CD4-positive, alpha-beta T cell treated with Interleukin-6 for 4 hours (primary cell): Measurements from ENCODE around the gene UBE2E2.
"Not testable (repeated sequence)": the region's sequence is repeated elsewhere in the genome, so short reads cannot be mapped to it uniquely, and the experiment has no call there.

Experiments used
- DNase-seq: peaks from one replicate; pipeline ENCODE4 v3.0.0-alpha.2; 2020; ENCODE audit warnings: mixed read lengths

The UBE2E2 gene

GRCh38 chr3:23202921-23203707 is at the start of gene UBE2E2:
Gene UBE2E2, plus strand, starts transcription at chr3:23203327.
- DNase-seq, result peak; percentile 70

- DNase-seq, result no peak
These were observed 49.7 kb upstream of the UBE2E2 start for GRCh38 chr3:23153436-23153835.

- DNase-seq, result no peak
These were observed 45.8 kb upstream of the UBE2E2 start for GRCh38 chr3:23157331-23157730.

- no peak for DNase-seq
These were observed 43.2 kb upstream of the UBE2E2 start for GRCh38 chr3:23159929-23160328.

GRCh38 chr3:23161308-23161707 is 41.8 kb upstream of the UBE2E2 start:
- DNase-seq, result no peak

- DNase-seq, result no peak
These were observed 41.1 kb upstream of the UBE2E2 start for GRCh38 chr3:23161896-23162570.

- no peak for DNase-seq
These were observed 40.2 kb upstream of the UBE2E2 start for GRCh38 chr3:23162934-23163333.

- no peak for DNase-seq
These were observed 38.4 kb upstream of the UBE2E2 start for GRCh38 chr3:23164746-23165145.

- DNase-seq, result no peak
These were observed 37.6 kb upstream of the UBE2E2 start for GRCh38 chr3:23165571-23165970.

- no peak for DNase-seq
These were observed 36.9 kb upstream of the UBE2E2 start for GRCh38 chr3:23166276-23166675.

GRCh38 chr3:23166845-23167244 is 36.3 kb upstream of the UBE2E2 start:
- no peak for DNase-seq

GRCh38 chr3:23169551-23169950 is 33.6 kb upstream of the UBE2E2 start:
- no peak for DNase-seq

GRCh38 chr3:23170291-23170690 is 32.8 kb upstream of the UBE2E2 start:
- DNase-seq, result no peak

GRCh38 chr3:23172059-23172458 is 31.1 kb upstream of the UBE2E2 start:
- DNase-seq, result no peak

- DNase-seq, result no peak
These were observed 28.6 kb upstream of the UBE2E2 start for GRCh38 chr3:23174426-23175039.

- no peak for DNase-seq
These were observed 27.6 kb upstream of the UBE2E2 start for GRCh38 chr3:23175341-23176083.

- not testable (repeated sequence) for DNase-seq
These were observed 26.3 kb upstream of the UBE2E2 start for GRCh38 chr3:23176839-23177238.

- DNase-seq, result no peak
These were observed 20.1 kb upstream of the UBE2E2 start for GRCh38 chr3:23182996-23183513.

GRCh38 chr3:23183731-23184130 is 19.4 kb upstream of the UBE2E2 start:
- no peak for DNase-seq

- DNase-seq, result no peak
These were observed 17.3 kb upstream of the UBE2E2 start for GRCh38 chr3:23185861-23186260.

GRCh38 chr3:23189187-23189586 is 13.9 kb upstream of the UBE2E2 start:
- no peak for DNase-seq

- no peak for DNase-seq
These were observed 10.3 kb upstream of the UBE2E2 start for GRCh38 chr3:23192816-23193215.

GRCh38 chr3:23193831-23194230 is 9.3 kb upstream of the UBE2E2 start:
- DNase-seq, result no peak
